Measurements from ENCODE around the gene ENDOU.

GRCh38 chr12:47758834-47759690 lies 33.8 kb upstream of the ENDOU start, which contains the start of gene RAPGEF3:
- TF ChIP-seq MEF2A (IDR thresholded peaks at IDR 0.05; ENCODE audit: borderline replicate concordance, low read depth) (no peak), CTCF (IDR thresholded peaks at IDR 0.05) (peak; percentile 58), NFIC (IDR thresholded peaks at IDR 0.05; ENCODE audit: borderline replicate concordance) (peak; percentile 53), FOXM1 (IDR thresholded peaks at IDR 0.05; ENCODE audit: low read depth) (no peak), EP300 (IDR thresholded peaks at IDR 0.05; ENCODE audit: borderline replicate concordance in 1 of 2, low read depth in 1 of 2, low read length in 1 of 2) (peak in 1 of 2 experiments; percentile 45; a peak in 1 of 4 replicates), TCF12 (IDR thresholded peaks at IDR 0.05) (0 out of 2 replicates have a peak, but pooled peaks have one; percentile 19), TAF1 (IDR thresholded peaks at IDR 0.05; ENCODE audit: borderline replicate concordance, low read depth, low read length) (no peak), POLR2AphosphoS5 (IDR thresholded peaks at IDR 0.05; ENCODE audit: low read depth, low read length) (no peak), YY1 (IDR thresholded peaks at IDR 0.05; ENCODE audit: low read depth) (no peak), EZH2phosphoT487 (IDR thresholded peaks at IDR 0.05; ENCODE audit: borderline replicate concordance, low read depth) (no peak), CHD2 (IDR thresholded peaks at IDR 0.05; ENCODE audit: low read length, partially characterized antibody) (peak; percentile 16)
- TF ChIP-seq, protein P1, sequence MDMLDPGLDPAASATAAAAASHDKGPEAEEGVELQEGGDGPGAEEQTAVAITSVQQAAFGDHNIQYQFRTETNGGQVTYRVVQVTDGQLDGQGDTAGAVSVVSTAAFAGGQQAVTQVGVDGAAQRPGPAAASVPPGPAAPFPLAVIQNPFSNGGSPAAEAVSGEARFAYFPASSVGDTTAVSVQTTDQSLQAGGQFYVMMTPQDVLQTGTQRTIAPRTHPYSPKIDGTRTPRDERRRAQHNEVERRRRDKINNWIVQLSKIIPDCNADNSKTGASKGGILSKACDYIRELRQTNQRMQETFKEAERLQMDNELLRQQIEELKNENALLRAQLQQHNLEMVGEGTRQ (IDR thresholded peaks at IDR 0.05; ENCODE audit: borderline replicate concordance, low read depth, low read length) = 0 out of 2 replicates have a peak, but pooled peaks have one; percentile 20
- TF ChIP-seq, protein P2, sequence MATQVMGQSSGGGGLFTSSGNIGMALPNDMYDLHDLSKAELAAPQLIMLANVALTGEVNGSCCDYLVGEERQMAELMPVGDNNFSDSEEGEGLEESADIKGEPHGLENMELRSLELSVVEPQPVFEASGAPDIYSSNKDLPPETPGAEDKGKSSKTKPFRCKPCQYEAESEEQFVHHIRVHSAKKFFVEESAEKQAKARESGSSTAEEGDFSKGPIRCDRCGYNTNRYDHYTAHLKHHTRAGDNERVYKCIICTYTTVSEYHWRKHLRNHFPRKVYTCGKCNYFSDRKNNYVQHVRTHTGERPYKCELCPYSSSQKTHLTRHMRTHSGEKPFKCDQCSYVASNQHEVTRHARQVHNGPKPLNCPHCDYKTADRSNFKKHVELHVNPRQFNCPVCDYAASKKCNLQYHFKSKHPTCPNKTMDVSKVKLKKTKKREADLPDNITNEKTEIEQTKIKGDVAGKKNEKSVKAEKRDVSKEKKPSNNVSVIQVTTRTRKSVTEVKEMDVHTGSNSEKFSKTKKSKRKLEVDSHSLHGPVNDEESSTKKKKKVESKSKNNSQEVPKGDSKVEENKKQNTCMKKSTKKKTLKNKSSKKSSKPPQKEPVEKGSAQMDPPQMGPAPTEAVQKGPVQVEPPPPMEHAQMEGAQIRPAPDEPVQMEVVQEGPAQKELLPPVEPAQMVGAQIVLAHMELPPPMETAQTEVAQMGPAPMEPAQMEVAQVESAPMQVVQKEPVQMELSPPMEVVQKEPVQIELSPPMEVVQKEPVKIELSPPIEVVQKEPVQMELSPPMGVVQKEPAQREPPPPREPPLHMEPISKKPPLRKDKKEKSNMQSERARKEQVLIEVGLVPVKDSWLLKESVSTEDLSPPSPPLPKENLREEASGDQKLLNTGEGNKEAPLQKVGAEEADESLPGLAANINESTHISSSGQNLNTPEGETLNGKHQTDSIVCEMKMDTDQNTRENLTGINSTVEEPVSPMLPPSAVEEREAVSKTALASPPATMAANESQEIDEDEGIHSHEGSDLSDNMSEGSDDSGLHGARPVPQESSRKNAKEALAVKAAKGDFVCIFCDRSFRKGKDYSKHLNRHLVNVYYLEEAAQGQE (IDR thresholded peaks at IDR 0.05; ENCODE audit: low read depth, low read length) = no peak
